GM19468 (cell line): ENCODE results near the gene POM121L2.

ENCODE experiments used
- ATAC-seq: cut with Tn5 transposase; IDR thresholded peaks from one replicate; pipeline ENCODE4 v1.9.1; 2021; ENCODE audit warnings: mild to moderate bottlenecking, moderate library complexity, moderate number of reproducible peaks; ENCODE audit not compliant: unreplicated experiment; ENCODE audit errors: extremely low read depth

Gene POM121L2

GRCh38 chr6:27312146-27312949, at the start of gene POM121L2:
Gene POM121L2, minus strand, starts transcription at chr6:27312273. Its CDS starts 103 bp downstream, at chr6:27312170.
- no peak for ATAC-seq

GRCh38 chr6:27359231-27359630, 47.2 kb upstream of the POM121L2 start:
- no peak for ATAC-seq

- ATAC-seq: no peak
These were observed 46.7 kb upstream of the POM121L2 start for GRCh38 chr6:27358786-27359185.

- ATAC-seq: no peak
These were observed 40.8 kb upstream of the POM121L2 start for GRCh38 chr6:27352850-27353249.

- ATAC-seq: no peak
These were observed 22.1 kb upstream of the POM121L2 start for GRCh38 chr6:27334141-27334540.

- ATAC-seq: no peak
These were observed 21.6 kb upstream of the POM121L2 start for GRCh38 chr6:27333642-27334040.

- no peak for ATAC-seq
These were observed 20.9 kb upstream of the POM121L2 start for GRCh38 chr6:27332692-27333641.

GRCh38 chr6:27327023-27327738, 15.1 kb upstream of the POM121L2 start:
- ATAC-seq: no peak

GRCh38 chr6:27321901-27322300, 9.8 kb upstream of the POM121L2 start:
- no peak for ATAC-seq

GRCh38 chr6:27321370-27321769, 9.3 kb upstream of the POM121L2 start:
- ATAC-seq: no peak

GRCh38 chr6:27318973-27319372, 6.9 kb upstream of the POM121L2 start:
- no peak for ATAC-seq

GRCh38 chr6:27314046-27314445, 2.0 kb upstream of the POM121L2 start:
- ATAC-seq: no peak

GRCh38 chr6:27312950-27313271, 838 bp upstream of the POM121L2 start:
- no peak for ATAC-seq

GRCh38 chr6:27311806-27312145, 297 bp downstream of the POM121L2 start:
- no peak for ATAC-seq

- no peak for ATAC-seq
These were observed 8.3 kb downstream of the POM121L2 start for GRCh38 chr6:27303613-27304272.

- ATAC-seq: no peak
These were observed 14.0 kb downstream of the POM121L2 start for GRCh38 chr6:27297857-27298730.

GRCh38 chr6:27297484-27297856, 14.6 kb downstream of the POM121L2 start:
- ATAC-seq: no peak

GRCh38 chr6:27296106-27296783, 15.8 kb downstream of the POM121L2 start:
- ATAC-seq: no peak
